ENCODE results near the gene CXorf49. TPM values are rescaled to one million over a fixed set of nuclear protein-coding genes. Genes with fewer than 3 reads are reported as not detected.
"Not testable (repeated sequence)": the region's sequence is repeated elsewhere in the genome, so short reads cannot be mapped to it uniquely, and the experiment has no call there.

Gene CXorf49
- total RNA-seq: not detected

- ATAC-seq (ENCODE audit: insufficient number of reproducible peaks, low FRiP score, low read depth); H3K27me3 ChIP-seq (replicated peaks; ENCODE audit: insufficient read depth); H3K36me3 ChIP-seq; H3K4me3 ChIP-seq; H3K4me1 ChIP-seq (ENCODE audit: control insufficient read depth in 1 of 2, low read depth in 2 of 2); H3K27ac ChIP-seq; DNase-seq (ENCODE audit: low spot score); H3K9me3 ChIP-seq: not testable (repeated sequence)
Measured at GRCh38 chrX:71718185-71718584, at the start of gene CXorf49. TSS of gene CXorf49 (minus strand) at chrX:71718285. CDS start at chrX:71718151, 134 bp downstream.

GRCh38 chrX:71767134-71767533 lies 49.0 kb upstream of the CXorf49 start:
- H3K9me3 ChIP-seq; H3K4me1 ChIP-seq (ENCODE audit: control insufficient read depth in 1 of 2, low read depth in 2 of 2); ATAC-seq (ENCODE audit: insufficient number of reproducible peaks, low FRiP score, low read depth); H3K4me3 ChIP-seq; DNase-seq (ENCODE audit: low spot score); H3K27ac ChIP-seq; H3K36me3 ChIP-seq; H3K27me3 ChIP-seq (replicated peaks; ENCODE audit: insufficient read depth): not testable (repeated sequence)

- not testable (repeated sequence) for H3K4me3 ChIP-seq; H3K9me3 ChIP-seq; H3K27me3 ChIP-seq (replicated peaks; ENCODE audit: insufficient read depth); ATAC-seq (ENCODE audit: insufficient number of reproducible peaks, low FRiP score, low read depth); H3K27ac ChIP-seq; H3K4me1 ChIP-seq (ENCODE audit: control insufficient read depth in 1 of 2, low read depth in 2 of 2); H3K36me3 ChIP-seq; DNase-seq (ENCODE audit: low spot score)
Measured at GRCh38 chrX:71765613-71766012, 47.5 kb upstream of the CXorf49 start.

- not testable (repeated sequence) for H3K36me3 ChIP-seq; H3K4me3 ChIP-seq; H3K27me3 ChIP-seq (replicated peaks; ENCODE audit: insufficient read depth); ATAC-seq (ENCODE audit: insufficient number of reproducible peaks, low FRiP score, low read depth); H3K27ac ChIP-seq; H3K9me3 ChIP-seq; DNase-seq (ENCODE audit: low spot score); H3K4me1 ChIP-seq (ENCODE audit: control insufficient read depth in 1 of 2, low read depth in 2 of 2)
Measured at GRCh38 chrX:71764832-71765231, 46.7 kb upstream of the CXorf49 start.

- DNase-seq (ENCODE audit: low spot score); H3K4me3 ChIP-seq; H3K36me3 ChIP-seq; H3K4me1 ChIP-seq (ENCODE audit: control insufficient read depth in 1 of 2, low read depth in 2 of 2); H3K9me3 ChIP-seq; H3K27me3 ChIP-seq (replicated peaks; ENCODE audit: insufficient read depth); ATAC-seq (ENCODE audit: insufficient number of reproducible peaks, low FRiP score, low read depth); H3K27ac ChIP-seq: not testable (repeated sequence)
Measured at GRCh38 chrX:71763049-71763448, 45.0 kb upstream of the CXorf49 start, which contains the start of gene CXorf49B. TSS of gene CXorf49B (plus strand) at chrX:71763349. CDS start at chrX:71763424, 75 bp downstream.

GRCh38 chrX:71760688-71761281 lies 42.7 kb upstream of the CXorf49 start:
- H3K4me3 ChIP-seq; H3K27me3 ChIP-seq (replicated peaks; ENCODE audit: insufficient read depth); H3K36me3 ChIP-seq; H3K4me1 ChIP-seq (ENCODE audit: control insufficient read depth in 1 of 2, low read depth in 2 of 2); DNase-seq (ENCODE audit: low spot score); ATAC-seq (ENCODE audit: insufficient number of reproducible peaks, low FRiP score, low read depth); H3K27ac ChIP-seq; H3K9me3 ChIP-seq: not testable (repeated sequence)

GRCh38 chrX:71720289-71720886 lies 2.3 kb upstream of the CXorf49 start:
- not testable (repeated sequence) for H3K27me3 ChIP-seq (replicated peaks; ENCODE audit: insufficient read depth)

GRCh38 chrX:71719195-71719594 lies 1.1 kb upstream of the CXorf49 start:
- not testable (repeated sequence) for H3K36me3 ChIP-seq; DNase-seq (ENCODE audit: low spot score); ATAC-seq (ENCODE audit: insufficient number of reproducible peaks, low FRiP score, low read depth); H3K4me3 ChIP-seq; H3K27me3 ChIP-seq (replicated peaks; ENCODE audit: insufficient read depth); H3K27ac ChIP-seq; H3K9me3 ChIP-seq; H3K4me1 ChIP-seq (ENCODE audit: control insufficient read depth in 1 of 2, low read depth in 2 of 2)

More at GRCh38 chrX:71720289-71720886, 2.3 kb upstream of the CXorf49 start:
- H3K9me3 ChIP-seq; DNase-seq (ENCODE audit: low spot score); H3K36me3 ChIP-seq; H3K27ac ChIP-seq; ATAC-seq (ENCODE audit: insufficient number of reproducible peaks, low FRiP score, low read depth); H3K4me1 ChIP-seq (ENCODE audit: control insufficient read depth in 1 of 2, low read depth in 2 of 2); H3K4me3 ChIP-seq: not testable (repeated sequence)

GRCh38 chrX:71716323-71716722 lies 1.8 kb downstream of the CXorf49 start:
- H3K4me3 ChIP-seq; H3K27ac ChIP-seq; H3K27me3 ChIP-seq (replicated peaks; ENCODE audit: insufficient read depth); ATAC-seq (ENCODE audit: insufficient number of reproducible peaks, low FRiP score, low read depth); H3K4me1 ChIP-seq (ENCODE audit: control insufficient read depth in 1 of 2, low read depth in 2 of 2); H3K36me3 ChIP-seq; DNase-seq (ENCODE audit: low spot score); H3K9me3 ChIP-seq: not testable (repeated sequence)

- H3K27ac ChIP-seq; H3K9me3 ChIP-seq; H3K4me1 ChIP-seq (ENCODE audit: control insufficient read depth in 1 of 2, low read depth in 2 of 2); ATAC-seq (ENCODE audit: insufficient number of reproducible peaks, low FRiP score, low read depth); H3K36me3 ChIP-seq; H3K4me3 ChIP-seq; H3K27me3 ChIP-seq (replicated peaks; ENCODE audit: insufficient read depth); DNase-seq (ENCODE audit: low spot score): not testable (repeated sequence)
Measured at GRCh38 chrX:71715551-71715950, 2.5 kb downstream of the CXorf49 start.

- not testable (repeated sequence) for H3K27ac ChIP-seq; ATAC-seq (ENCODE audit: insufficient number of reproducible peaks, low FRiP score, low read depth); H3K9me3 ChIP-seq; DNase-seq (ENCODE audit: low spot score); H3K36me3 ChIP-seq; H3K4me3 ChIP-seq; H3K4me1 ChIP-seq (ENCODE audit: control insufficient read depth in 1 of 2, low read depth in 2 of 2); H3K27me3 ChIP-seq (replicated peaks; ENCODE audit: insufficient read depth)
Measured at GRCh38 chrX:71714064-71714463, 4.0 kb downstream of the CXorf49 start.

GRCh38 chrX:71702853-71703252 lies 15.2 kb downstream of the CXorf49 start:
- not testable (repeated sequence) for H3K4me3 ChIP-seq; H3K9me3 ChIP-seq; ATAC-seq (ENCODE audit: insufficient number of reproducible peaks, low FRiP score, low read depth); DNase-seq (ENCODE audit: low spot score); H3K36me3 ChIP-seq; H3K27me3 ChIP-seq (replicated peaks; ENCODE audit: insufficient read depth); H3K27ac ChIP-seq; H3K4me1 ChIP-seq (ENCODE audit: control insufficient read depth in 1 of 2, low read depth in 2 of 2)

- H3K36me3 ChIP-seq; H3K27ac ChIP-seq; H3K4me1 ChIP-seq (ENCODE audit: control insufficient read depth in 1 of 2, low read depth in 2 of 2); H3K4me3 ChIP-seq; H3K27me3 ChIP-seq (replicated peaks; ENCODE audit: insufficient read depth); DNase-seq (ENCODE audit: low spot score); ATAC-seq (ENCODE audit: insufficient number of reproducible peaks, low FRiP score, low read depth); H3K9me3 ChIP-seq: not testable (repeated sequence)
Measured at GRCh38 chrX:71699023-71699344, 19.1 kb downstream of the CXorf49 start.
